Spleen (tissue), 11 donors: ENCODE data around the gene USP36. TPM values are rescaled to one million over a fixed set of nuclear protein-coding genes. Genes with fewer than 3 reads are reported as not detected.

Source experiments
- DNase-seq: peaks from one replicate; pipeline ENCODE4 v3.0.0-alpha.2; 2020
- H3K27ac ChIP-seq, 8 donors: fragments of 200-600 bp; sonication (generic) in 7 of 8; 1 replicate in 4 of 8; 2 replicates in 4 of 8; pipeline versions ENCODE4 v1.5.0 to v1.8.0; 2016 to 2021; ENCODE audit warnings: inconsistent platforms in 4 of 8, mild to moderate bottlenecking in 4 of 8, moderate library complexity in 1 of 8
- H3K27me3 ChIP-seq, 7 donors: fragments of 200-600 bp; sonication (generic) in 6 of 7; replicated peaks in 1 of 7; 1 replicate in 4 of 7; 2 replicates in 3 of 7; pipeline versions ENCODE4 v1.5.0 to v1.8.0; 2016 to 2021; ENCODE audit warnings: inconsistent platforms in 3 of 7, mild to moderate bottlenecking in 1 of 7
- H3K36me3 ChIP-seq, 6 donors: fragments of 200-600 bp; sonication (generic) in 5 of 6; 1 replicate in 4 of 6; 2 replicates in 2 of 6; pipeline versions ENCODE4 v1.5.0 to v1.8.0; 2016 to 2021; ENCODE audit warnings: inconsistent platforms in 2 of 6
- H3K4me1 ChIP-seq, 6 donors: fragments of 200-600 bp; sonication (generic) in 5 of 6; 1 replicate in 3 of 6; 2 replicates in 3 of 6; pipeline versions ENCODE4 v1.5.0 to v1.8.0; 2016 to 2021; ENCODE audit warnings: inconsistent platforms in 3 of 6
- H3K4me3 ChIP-seq, 8 donors: fragments of 200-600 bp; sonication (generic) in 7 of 8; 1 replicate in 4 of 8; 2 replicates in 4 of 8; pipeline versions ENCODE4 v1.5.0 to v1.8.0; 2016 to 2021; ENCODE audit warnings: inconsistent platforms in 4 of 8, mild to moderate bottlenecking in 4 of 8, moderate library complexity in 2 of 8
- H3K9me3 ChIP-seq, 8 donors: fragments of 200-600 bp; sonication (generic) in 7 of 8; 1 replicate in 4 of 8; 2 replicates in 4 of 8; pipeline versions ENCODE4 v1.5.0 to v1.8.0; 2016 to 2021; ENCODE audit warnings: inconsistent platforms in 4 of 8
- POLR2A ChIP-seq, 3 donors: fragments of 450-650 bp; IDR thresholded peaks; one replicate each; pipeline ENCODE4 v1.5.1; 2017; ENCODE audit warnings: antibody characterized with exemption in 3 of 3, mild to moderate bottlenecking in 1 of 3
- POLR2AphosphoS5 ChIP-seq, 3 donors: sonication (generic); formaldehyde crosslinking; IDR thresholded peaks; one replicate each; pipeline ENCODE4 v1.5.1; 2017; ENCODE audit warnings: antibody characterized with exemption in 3 of 3
- WGBS, 5 donors: extraction: QIAGEN DNeasy Blood & Tissue Kit in 3 of 5; methylation state at CpG; one replicate each; pipeline versions ENCODE4 v1.1.5 to v1.1.7; 2013 to 2018; 5-methylcytosine and 5-hydroxymethylcytosine counted together
- intact Hi-C: fragments of 100-400 bp; cut with DNase I; formaldehyde crosslinking; loops from one replicate; pipeline ENCODE4 v1.15.0; 2023; ENCODE audit warnings: low total_unique reads
- polyA plus RNA-seq, 3 donors: library from polyadenylated mRNA; stranded (reverse); fragments of 200-250 nt; gene quantifications; one replicate each; pipeline ENCODE4 v1.2.1, GENCODE V29; 2013
- total RNA-seq, 7 donors: library from RNA; depleted of rRNA in 3 of 7; stranded (reverse); fragments of >200 nt in 3 of 7; fragmentation: NEBNext Ultra II Directional in 4 of 7; extraction: Animal tissue kit (Norgen Biotek cat#: 25700) in 4 of 7; gene quantifications; one replicate each; pipeline versions ENCODE4 v1.1.0 to v1.2.1, GENCODE V29; 2016 to 2021
- TF ChIP-seq, protein P1 (sequence below), 11 experiments: fragments of 200-600 bp in 7 of 11; fragments of 450-650 bp in 4 of 11; sonication (generic) in 4 of 11; IDR thresholded peaks in 8 of 11; conservative IDR thresholded peaks in 3 of 11; 1 replicate in 7 of 11; 2 replicates in 4 of 11; pipeline versions ENCODE4 v1.4.0 to v1.8.0; 2016 to 2021; ENCODE audit warnings: antibody characterized with exemption in 11 of 11, inconsistent platforms in 4 of 11, mild to moderate bottlenecking in 1 of 11
- donor health status: healthy with polysubstance abuse.
- donor health status: DM: no; HTN: no; CAD: no; lungs with moderate emphysema.
- donor health status: DM: no; HTN: no; CAD: no.
- donor health status: Bipolar disorder and iron deficiency.
- donor health status: healthy.
- donor health status: DM: no; HTN: no; CAD: no.
- donor health status: DM: yes; HTN: yes; CAD: no.

The USP36 gene
- total and polyA plus RNA-seq, 10 donors, result 13.4 to 95.0 (median 51.6) TPM

DNA sequence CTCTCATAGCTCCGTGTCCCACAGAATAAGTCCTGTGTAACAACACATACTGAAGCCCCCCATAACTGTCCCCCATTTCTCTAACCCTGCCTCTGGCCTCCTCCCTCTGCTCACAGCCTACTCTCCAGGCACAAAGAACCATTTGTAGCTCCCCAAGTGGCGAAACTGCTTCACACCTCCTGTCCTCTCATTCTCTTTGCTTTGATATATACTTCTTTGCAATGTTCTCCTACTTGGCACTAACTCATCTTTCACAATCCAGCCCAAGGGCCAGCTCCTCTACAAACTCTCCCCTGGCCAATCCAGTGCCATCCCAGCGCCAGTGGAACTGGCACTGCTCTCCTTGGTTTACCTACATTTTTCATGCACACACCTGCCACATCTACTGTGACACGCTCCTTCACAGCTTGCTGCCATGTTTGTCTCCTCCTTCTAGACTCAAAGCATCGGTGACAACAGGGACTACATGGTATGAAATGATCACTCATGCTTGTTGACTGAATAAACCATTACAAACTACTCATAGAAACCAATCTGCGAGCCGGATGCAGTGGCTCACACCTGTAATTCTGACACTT, 71.3 kb downstream of the USP36 start:
- no peaks in the 10 kb centered on the region for H3K9me3 ChIP-seq
- H3K4me3 ChIP-seq, result no peak overlapping the region
- H3K27ac ChIP-seq, result peak overlapping the region in 5 of 8 donors; percentile 2 to 62 (median 35)
- DNase-seq, result no peak
- TF ChIP-seq POLR2AphosphoS5 (IDR thresholded peaks at IDR 0.05), result no peak
- TF ChIP-seq, protein P1, sequence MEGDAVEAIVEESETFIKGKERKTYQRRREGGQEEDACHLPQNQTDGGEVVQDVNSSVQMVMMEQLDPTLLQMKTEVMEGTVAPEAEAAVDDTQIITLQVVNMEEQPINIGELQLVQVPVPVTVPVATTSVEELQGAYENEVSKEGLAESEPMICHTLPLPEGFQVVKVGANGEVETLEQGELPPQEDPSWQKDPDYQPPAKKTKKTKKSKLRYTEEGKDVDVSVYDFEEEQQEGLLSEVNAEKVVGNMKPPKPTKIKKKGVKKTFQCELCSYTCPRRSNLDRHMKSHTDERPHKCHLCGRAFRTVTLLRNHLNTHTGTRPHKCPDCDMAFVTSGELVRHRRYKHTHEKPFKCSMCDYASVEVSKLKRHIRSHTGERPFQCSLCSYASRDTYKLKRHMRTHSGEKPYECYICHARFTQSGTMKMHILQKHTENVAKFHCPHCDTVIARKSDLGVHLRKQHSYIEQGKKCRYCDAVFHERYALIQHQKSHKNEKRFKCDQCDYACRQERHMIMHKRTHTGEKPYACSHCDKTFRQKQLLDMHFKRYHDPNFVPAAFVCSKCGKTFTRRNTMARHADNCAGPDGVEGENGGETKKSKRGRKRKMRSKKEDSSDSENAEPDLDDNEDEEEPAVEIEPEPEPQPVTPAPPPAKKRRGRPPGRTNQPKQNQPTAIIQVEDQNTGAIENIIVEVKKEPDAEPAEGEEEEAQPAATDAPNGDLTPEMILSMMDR (IDR thresholded peaks at IDR 0.05 in 8 of 11, conservative IDR thresholded peaks at IDR 0.05 in 3 of 11), result no peak
- WGBS, 5 donors, result 90 to 95% (median 92%) methylated on average over 7 of the region's 7 CpGs
- H3K4me1 ChIP-seq, result peaks cover 70 to 100% (median 97%) of the 10 kb centered on the region in 6 donors
- intact Hi-C loops, result no loop called here
- peaks cover 0 to 12% (median 0%) of the 10 kb centered on the region in 6 donors for H3K36me3 ChIP-seq
- H3K27me3 ChIP-seq, result no peaks in the 10 kb centered on the region

DNA sequence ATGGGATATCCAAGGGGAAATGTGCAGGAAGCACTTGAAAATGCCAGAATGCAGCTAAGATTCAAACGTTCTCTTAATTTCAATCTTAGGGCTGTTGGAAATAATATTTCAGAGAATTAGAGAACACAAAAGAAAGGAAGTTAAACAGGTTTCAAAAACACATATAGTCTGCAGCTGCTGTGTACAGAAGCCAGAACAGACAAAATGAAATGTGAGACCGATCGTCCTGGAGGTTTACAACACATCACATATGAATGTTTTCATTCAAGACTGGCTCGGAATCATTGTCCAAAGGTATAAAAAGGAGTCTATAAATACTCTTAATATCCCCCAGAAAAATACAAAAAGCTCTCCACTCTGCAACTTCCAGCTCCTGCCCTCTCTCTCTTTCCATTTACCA, 72.8 kb downstream of the USP36 start:
- intact Hi-C loops, result no loop called here
- H3K9me3 ChIP-seq, result no peaks in the 10 kb centered on the region
- WGBS, 5 donors, result 41 to 54% (median 42%) methylated on average over 4 of the region's 4 CpGs
- peaks cover 56 to 100% (median 97%) of the 10 kb centered on the region in 6 donors for H3K4me1 ChIP-seq
- TF ChIP-seq, protein P1 (IDR thresholded peaks at IDR 0.05 in 8 of 11, conservative IDR thresholded peaks at IDR 0.05 in 3 of 11), result no peak
- no peak for TF ChIP-seq POLR2AphosphoS5 (IDR thresholded peaks at IDR 0.05)
- no peak for TF ChIP-seq POLR2A (IDR thresholded peaks at IDR 0.05)
- peaks cover 0 to 12% (median 0%) of the 10 kb centered on the region in 6 donors for H3K36me3 ChIP-seq
- H3K4me3 ChIP-seq, result no peak overlapping the region
- no peak for DNase-seq
- peak overlapping the region in 4 of 8 donors; percentile 2 to 62 (median 25) for H3K27ac ChIP-seq
- no peaks in the 10 kb centered on the region for H3K27me3 ChIP-seq

DNA sequence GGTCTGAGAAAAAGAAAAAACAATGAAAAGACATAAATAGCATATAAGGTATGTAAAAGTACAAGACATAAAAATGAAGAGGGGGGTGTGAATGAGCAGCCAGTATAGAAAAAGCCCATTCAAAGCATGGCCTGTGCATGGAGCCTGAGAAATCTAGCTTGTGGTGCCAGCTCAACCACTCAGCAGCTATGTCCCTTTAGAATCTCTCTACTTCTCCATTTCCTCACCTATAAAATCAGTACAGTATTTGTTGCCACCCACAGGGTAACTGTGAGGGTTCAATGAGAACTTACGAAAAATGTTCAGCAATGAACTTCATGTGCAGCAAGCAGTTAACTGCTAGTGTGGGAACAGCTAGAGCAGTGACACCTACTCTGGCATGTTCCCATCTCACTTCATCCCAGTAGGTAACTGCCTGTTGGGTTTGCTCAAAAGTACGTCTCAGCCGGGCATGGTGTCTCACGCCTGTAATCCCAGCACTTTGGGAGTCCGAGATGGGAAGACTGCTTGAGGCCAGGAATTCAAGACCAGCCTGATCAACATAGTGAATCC, 73.8 kb downstream of the USP36 start:
- Histone ChIP-seq H3K9me3 (no peaks in the 10 kb centered on the region), H3K27me3 (no peaks in the 10 kb centered on the region), H3K36me3 (peaks cover 0 to 12% (median 0%) of the 10 kb centered on the region in 6 donors), H3K4me3 (no peak overlapping the region), H3K27ac (peak overlapping the region in 6 of 8 donors; percentile 9 to 62 (median 38)), H3K4me1 (peaks cover 49 to 100% (median 97%) of the 10 kb centered on the region in 6 donors)
- WGBS, 5 donors, result 86 to 89% (median 88%) methylated on average over 5 of the region's 5 CpGs
- no peak for DNase-seq
- intact Hi-C loops, result no loop called here
- no peak for TF ChIP-seq POLR2A (IDR thresholded peaks at IDR 0.05)

DNA sequence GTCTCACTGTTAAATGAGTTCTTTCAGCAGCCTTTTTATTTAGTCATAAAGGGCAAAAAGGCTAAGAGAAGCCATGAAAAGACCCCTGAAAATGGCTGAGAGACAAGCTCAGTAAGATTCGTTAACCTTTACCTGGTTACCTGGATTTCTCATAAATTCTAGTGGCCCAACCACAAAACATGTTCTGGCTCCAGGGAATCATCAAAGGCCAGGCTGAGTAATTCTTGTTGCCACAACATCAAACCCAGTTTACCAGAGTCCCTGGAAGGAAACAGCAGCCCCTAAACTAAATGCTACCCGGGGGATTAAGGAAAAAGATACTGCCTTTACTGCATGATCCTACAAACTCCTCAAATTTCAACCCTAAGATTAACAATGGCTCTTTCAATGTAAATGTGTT, 74.4 kb downstream of the USP36 start:
- intact Hi-C loops, result no loop called here
- 79 to 91% (median 89%) methylated on average over 2 of the region's 2 CpGs for WGBS, 5 donors

More for the DNA sequence above, 74.4 kb downstream of the USP36 start:
- DNase-seq, result no peak
- H3K9me3 ChIP-seq, result no peaks in the 10 kb centered on the region
- H3K27ac ChIP-seq, result peak overlapping the region in 6 of 8 donors; percentile 9 to 62 (median 35)
- no peak overlapping the region for H3K4me3 ChIP-seq
- TF ChIP-seq POLR2AphosphoS5 (IDR thresholded peaks at IDR 0.05) (no peak), POLR2A (IDR thresholded peaks at IDR 0.05) (no peak)
- TF ChIP-seq, protein P1 (IDR thresholded peaks at IDR 0.05 in 8 of 11, conservative IDR thresholded peaks at IDR 0.05 in 3 of 11), result no peak
- H3K36me3 ChIP-seq, result peaks cover 0 to 10% (median 0%) of the 10 kb centered on the region in 6 donors
- no peaks in the 10 kb centered on the region for H3K27me3 ChIP-seq
- peaks cover 46 to 100% (median 96%) of the 10 kb centered on the region in 6 donors for H3K4me1 ChIP-seq
